HEK293 (cell line): Measurements from ENCODE around the gene RUVBL1.

Experiments
- ZNF24 ChIP-seq: fragments of 450-650 bp; formaldehyde crosslinking; IDR thresholded peaks from 2 replicates; pipeline ENCODE4 v1.5.1; 2016; ENCODE audit warnings: missing biosample characterization, missing genetic modification characterization
- ZNF366 ChIP-seq: fragments of 450-650 bp; formaldehyde crosslinking; conservative IDR thresholded peaks from 2 replicates; pipeline ENCODE4 v1.5.1; 2016; ENCODE audit warnings: missing biosample characterization, missing genetic modification characterization
- ZNF510 ChIP-seq: fragments of 450-650 bp; formaldehyde crosslinking; IDR thresholded peaks from 2 replicates; pipeline ENCODE4 v1.5.1; 2018; ENCODE audit warnings: mild to moderate bottlenecking, missing genetic modification characterization, missing biosample characterization; ENCODE audit not compliant: insufficient replicate concordance
- TF ChIP-seq, protein P1 (sequence below): fragments of 450-650 bp; formaldehyde crosslinking; IDR thresholded peaks from 2 replicates; pipeline ENCODE4 v1.5.1; 2016; ENCODE audit warnings: missing biosample characterization, missing genetic modification characterization
- TF ChIP-seq, protein P2 (sequence below): fragments of 450-650 bp; formaldehyde crosslinking; IDR thresholded peaks from 2 replicates; pipeline ENCODE4 v1.5.1; 2017; ENCODE audit warnings: missing biosample characterization, missing genetic modification characterization
- TF ChIP-seq, protein P3 (sequence below): fragments of 450-650 bp; formaldehyde crosslinking; IDR thresholded peaks from 2 replicates; pipeline ENCODE4 v1.5.1; 2016; ENCODE audit warnings: missing biosample characterization, missing genetic modification characterization

DNA sequence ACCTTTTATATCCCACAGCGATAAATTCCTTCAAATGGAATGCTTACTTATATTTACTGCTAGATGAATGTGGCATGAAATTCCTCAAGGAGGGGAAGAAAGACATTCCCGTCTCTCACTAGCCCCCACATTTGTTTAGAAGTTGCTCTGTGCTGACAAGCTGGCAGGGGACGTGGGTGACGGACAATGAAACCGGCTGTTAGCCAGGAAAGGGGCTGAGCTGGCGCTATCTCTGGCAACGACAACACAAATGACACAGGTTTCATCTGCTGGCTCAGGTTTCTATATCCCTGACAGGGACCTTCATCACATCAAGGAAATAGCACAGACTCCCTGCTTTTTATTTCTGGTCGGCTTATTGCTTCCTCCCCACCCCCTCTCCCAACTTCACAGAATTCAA, 15.8 kb downstream of the RUVBL1 start:
- no peak for TF ChIP-seq ZNF366 (tag by site-specific recombination)
- TF ChIP-seq, protein P1, sequence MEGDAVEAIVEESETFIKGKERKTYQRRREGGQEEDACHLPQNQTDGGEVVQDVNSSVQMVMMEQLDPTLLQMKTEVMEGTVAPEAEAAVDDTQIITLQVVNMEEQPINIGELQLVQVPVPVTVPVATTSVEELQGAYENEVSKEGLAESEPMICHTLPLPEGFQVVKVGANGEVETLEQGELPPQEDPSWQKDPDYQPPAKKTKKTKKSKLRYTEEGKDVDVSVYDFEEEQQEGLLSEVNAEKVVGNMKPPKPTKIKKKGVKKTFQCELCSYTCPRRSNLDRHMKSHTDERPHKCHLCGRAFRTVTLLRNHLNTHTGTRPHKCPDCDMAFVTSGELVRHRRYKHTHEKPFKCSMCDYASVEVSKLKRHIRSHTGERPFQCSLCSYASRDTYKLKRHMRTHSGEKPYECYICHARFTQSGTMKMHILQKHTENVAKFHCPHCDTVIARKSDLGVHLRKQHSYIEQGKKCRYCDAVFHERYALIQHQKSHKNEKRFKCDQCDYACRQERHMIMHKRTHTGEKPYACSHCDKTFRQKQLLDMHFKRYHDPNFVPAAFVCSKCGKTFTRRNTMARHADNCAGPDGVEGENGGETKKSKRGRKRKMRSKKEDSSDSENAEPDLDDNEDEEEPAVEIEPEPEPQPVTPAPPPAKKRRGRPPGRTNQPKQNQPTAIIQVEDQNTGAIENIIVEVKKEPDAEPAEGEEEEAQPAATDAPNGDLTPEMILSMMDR (tag by site-specific recombination) = no peak
- TF ChIP-seq, protein P2, sequence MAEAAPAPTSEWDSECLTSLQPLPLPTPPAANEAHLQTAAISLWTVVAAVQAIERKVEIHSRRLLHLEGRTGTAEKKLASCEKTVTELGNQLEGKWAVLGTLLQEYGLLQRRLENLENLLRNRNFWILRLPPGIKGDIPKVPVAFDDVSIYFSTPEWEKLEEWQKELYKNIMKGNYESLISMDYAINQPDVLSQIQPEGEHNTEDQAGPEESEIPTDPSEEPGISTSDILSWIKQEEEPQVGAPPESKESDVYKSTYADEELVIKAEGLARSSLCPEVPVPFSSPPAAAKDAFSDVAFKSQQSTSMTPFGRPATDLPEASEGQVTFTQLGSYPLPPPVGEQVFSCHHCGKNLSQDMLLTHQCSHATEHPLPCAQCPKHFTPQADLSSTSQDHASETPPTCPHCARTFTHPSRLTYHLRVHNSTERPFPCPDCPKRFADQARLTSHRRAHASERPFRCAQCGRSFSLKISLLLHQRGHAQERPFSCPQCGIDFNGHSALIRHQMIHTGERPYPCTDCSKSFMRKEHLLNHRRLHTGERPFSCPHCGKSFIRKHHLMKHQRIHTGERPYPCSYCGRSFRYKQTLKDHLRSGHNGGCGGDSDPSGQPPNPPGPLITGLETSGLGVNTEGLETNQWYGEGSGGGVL (tag by site-specific recombination) = no peak
- TF ChIP-seq ZNF24 (tag by site-specific recombination) = no peak
- TF ChIP-seq ZNF510 (tag by site-specific recombination) = no peak
- TF ChIP-seq, protein P3, sequence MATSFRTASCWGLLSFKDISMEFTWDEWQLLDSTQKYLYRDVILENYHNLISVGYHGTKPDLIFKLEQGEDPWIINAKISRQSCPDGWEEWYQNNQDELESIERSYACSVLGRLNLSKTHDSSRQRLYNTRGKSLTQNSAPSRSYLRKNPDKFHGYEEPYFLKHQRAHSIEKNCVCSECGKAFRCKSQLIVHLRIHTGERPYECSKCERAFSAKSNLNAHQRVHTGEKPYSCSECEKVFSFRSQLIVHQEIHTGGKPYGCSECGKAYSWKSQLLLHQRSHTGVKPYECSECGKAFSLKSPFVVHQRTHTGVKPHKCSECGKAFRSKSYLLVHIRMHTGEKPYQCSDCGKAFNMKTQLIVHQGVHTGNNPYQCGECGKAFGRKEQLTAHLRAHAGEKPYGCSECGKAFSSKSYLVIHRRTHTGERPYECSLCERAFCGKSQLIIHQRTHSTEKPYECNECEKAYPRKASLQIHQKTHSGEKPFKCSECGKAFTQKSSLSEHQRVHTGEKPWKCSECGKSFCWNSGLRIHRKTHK (tag by site-specific recombination) = no peak
